Limb (tissue), 2 donors: ENCODE results near the gene PPARA.
"Not testable (repeated sequence)": the region's sequence is repeated elsewhere in the genome, so short reads cannot be mapped to it uniquely, and the experiment has no call there.

Source experiments
- DNase-seq, 2 donors: peaks; one replicate each; pipeline ENCODE4 v3.0.0-alpha.2; 2016; ENCODE audit errors: extremely low spot score in 2 of 2

The PPARA gene

GRCh38 chr22:46169628-46170027 is 19.3 kb downstream of the PPARA start:
- no peak for DNase-seq

GRCh38 chr22:46171940-46172339 is 21.6 kb downstream of the PPARA start:
- no peak for DNase-seq

GRCh38 chr22:46172522-46173110 is 22.3 kb downstream of the PPARA start:
- no peak for DNase-seq

- DNase-seq, result no peak
Measured at GRCh38 chr22:46173152-46173551, 22.8 kb downstream of the PPARA start.

- DNase-seq, result no peak
Measured at GRCh38 chr22:46175631-46176030, 25.3 kb downstream of the PPARA start.

GRCh38 chr22:46176508-46177003 is 26.2 kb downstream of the PPARA start:
- DNase-seq, result no peak

- no peak for DNase-seq
Measured at GRCh38 chr22:46178755-46179505, 28.6 kb downstream of the PPARA start.

- DNase-seq, result no peak
Measured at GRCh38 chr22:46179748-46180147, 29.4 kb downstream of the PPARA start.

- no peak for DNase-seq
Measured at GRCh38 chr22:46180370-46181137, 30.2 kb downstream of the PPARA start.

- no peak for DNase-seq
Measured at GRCh38 chr22:46183733-46184132, 33.4 kb downstream of the PPARA start.

GRCh38 chr22:46185283-46185682 is 35.0 kb downstream of the PPARA start:
- no peak for DNase-seq

GRCh38 chr22:46187862-46188261 is 37.5 kb downstream of the PPARA start:
- no peak for DNase-seq

- no peak for DNase-seq
Measured at GRCh38 chr22:46192210-46192993, 42.1 kb downstream of the PPARA start.

- DNase-seq, result no peak
Measured at GRCh38 chr22:46193898-46194310, 43.6 kb downstream of the PPARA start.

GRCh38 chr22:46195487-46196165 is 45.3 kb downstream of the PPARA start:
- no peak for DNase-seq

- no peak for DNase-seq
Measured at GRCh38 chr22:46196278-46196677, 46.0 kb downstream of the PPARA start.

- no peak for DNase-seq
Measured at GRCh38 chr22:46198274-46198673, 47.9 kb downstream of the PPARA start.

- DNase-seq, result not testable (repeated sequence)
Measured at GRCh38 chr22:46198806-46199205, 48.5 kb downstream of the PPARA start.

- no peak for DNase-seq
Measured at GRCh38 chr22:46201059-46201757, 50.9 kb downstream of the PPARA start.

- no peak for DNase-seq
Measured at GRCh38 chr22:46202897-46203600, 52.7 kb downstream of the PPARA start.
